GM10266 (cell line): Measurements from ENCODE around the gene RTTN.

Experiments
- DNase-seq: peaks from one replicate; pipeline ENCODE4 v3.0.0; 2012; ENCODE audit errors: extremely low spot score
- TF ChIP-seq, protein P1 (sequence below): IDR thresholded peaks from 2 replicates; pipeline ENCODE4 v1.5.1; 2012; ENCODE audit warnings: mild to moderate bottlenecking, low read depth; ENCODE audit not compliant: control insufficient read depth, insufficient read depth; ENCODE audit errors: missing control alignments

Gene RTTN

DNA sequence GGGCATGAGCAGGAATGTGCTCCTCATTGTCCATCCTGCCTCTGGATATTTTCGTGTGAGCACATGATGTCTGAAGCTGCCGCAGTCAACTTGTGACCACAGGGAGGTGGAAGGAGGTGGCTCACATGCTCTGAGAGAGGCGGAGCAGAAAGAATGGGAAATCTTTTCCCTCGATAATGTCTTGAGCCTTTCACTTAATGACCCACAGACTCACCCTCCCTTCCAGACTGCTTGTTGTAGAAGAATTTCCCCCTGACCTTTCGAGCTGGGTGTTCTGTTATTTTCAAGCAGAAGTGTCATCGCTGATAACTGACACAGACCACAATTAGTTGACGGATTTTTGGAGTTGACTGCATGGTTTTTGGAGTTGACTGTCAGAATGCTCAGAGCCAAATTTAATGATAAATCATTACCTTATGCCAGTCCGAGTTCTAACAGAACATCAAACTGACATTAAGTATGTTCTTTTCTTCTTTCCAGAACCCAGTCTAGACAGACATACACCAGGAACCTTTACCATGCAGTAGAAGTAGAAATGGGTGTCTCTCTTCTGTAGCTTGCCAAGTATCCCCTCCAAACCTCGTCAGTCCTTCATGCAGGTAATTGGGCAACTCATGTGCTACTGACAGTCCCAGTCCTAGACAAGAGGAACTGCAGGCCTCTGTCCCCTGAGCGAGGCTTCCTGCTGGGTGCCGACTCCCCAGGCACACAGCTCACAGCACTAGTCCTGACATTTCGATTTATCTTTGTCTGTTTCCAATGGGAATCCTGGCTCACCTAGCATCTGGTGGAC lies 29.4 kb upstream of the RTTN start:
- no peak for DNase-seq
- TF ChIP-seq, protein P1, sequence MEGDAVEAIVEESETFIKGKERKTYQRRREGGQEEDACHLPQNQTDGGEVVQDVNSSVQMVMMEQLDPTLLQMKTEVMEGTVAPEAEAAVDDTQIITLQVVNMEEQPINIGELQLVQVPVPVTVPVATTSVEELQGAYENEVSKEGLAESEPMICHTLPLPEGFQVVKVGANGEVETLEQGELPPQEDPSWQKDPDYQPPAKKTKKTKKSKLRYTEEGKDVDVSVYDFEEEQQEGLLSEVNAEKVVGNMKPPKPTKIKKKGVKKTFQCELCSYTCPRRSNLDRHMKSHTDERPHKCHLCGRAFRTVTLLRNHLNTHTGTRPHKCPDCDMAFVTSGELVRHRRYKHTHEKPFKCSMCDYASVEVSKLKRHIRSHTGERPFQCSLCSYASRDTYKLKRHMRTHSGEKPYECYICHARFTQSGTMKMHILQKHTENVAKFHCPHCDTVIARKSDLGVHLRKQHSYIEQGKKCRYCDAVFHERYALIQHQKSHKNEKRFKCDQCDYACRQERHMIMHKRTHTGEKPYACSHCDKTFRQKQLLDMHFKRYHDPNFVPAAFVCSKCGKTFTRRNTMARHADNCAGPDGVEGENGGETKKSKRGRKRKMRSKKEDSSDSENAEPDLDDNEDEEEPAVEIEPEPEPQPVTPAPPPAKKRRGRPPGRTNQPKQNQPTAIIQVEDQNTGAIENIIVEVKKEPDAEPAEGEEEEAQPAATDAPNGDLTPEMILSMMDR, result no peak

DNA sequence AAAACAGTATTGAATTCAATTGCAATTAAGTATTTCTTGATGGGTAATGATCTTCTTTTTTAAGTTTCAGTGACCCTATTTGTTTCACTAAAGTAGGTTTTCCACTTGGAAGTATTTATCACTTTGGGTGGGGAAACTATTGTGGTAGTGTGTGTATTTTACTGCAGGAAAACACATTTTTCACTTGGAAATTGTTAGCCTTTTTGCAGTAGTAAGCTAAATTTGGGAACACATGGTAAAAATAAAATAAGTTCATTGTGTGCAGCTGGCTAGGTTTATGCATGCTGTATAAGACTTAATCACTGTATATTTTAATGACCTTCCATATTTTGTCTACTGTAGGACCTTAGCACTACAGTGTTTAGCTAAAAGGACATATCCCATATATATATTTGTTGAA lies 28.5 kb upstream of the RTTN start:
- TF ChIP-seq, protein P1, result no peak
- DNase-seq, result no peak

DNA sequence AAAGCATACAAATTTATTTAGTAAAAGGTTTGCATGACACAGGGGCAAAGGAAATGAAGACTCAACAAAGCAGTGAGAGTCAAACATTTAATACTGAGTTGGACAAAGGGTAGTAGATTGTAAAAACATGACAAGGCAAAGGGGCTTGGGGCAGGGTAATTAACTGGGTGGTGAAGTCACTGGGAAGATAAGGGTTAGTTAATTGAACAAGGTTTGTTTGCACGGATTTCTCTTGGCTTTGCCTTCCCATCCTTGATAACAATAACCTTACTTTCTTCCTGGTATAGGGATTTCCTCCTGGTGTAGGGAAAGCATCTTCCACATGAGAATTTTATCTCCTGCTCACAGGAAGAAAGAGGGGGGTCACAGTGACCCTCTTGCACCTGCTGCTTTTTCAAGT lies 26.8 kb upstream of the RTTN start:
- TF ChIP-seq, protein P1, result no peak
- DNase-seq, result no peak

DNA sequence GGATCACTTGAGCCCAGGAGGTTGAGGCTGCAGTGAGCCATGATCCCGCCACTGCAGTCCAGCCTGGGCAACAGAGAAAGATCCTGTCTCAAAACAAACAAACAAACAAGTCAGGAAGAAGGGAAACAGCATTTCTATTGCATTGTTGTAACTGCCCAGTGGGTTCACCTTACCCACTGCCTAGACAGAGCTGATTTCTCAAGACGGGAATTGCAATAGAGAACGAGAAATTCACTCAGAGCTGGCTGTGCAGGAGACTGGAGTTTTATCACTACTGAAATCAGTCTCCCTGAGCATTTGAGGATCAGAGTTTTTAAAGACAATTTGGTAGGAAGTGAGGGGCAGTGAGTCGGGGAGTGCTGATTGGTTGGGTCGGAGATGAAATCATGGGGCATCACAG lies 24.2 kb upstream of the RTTN start:
- no peak for DNase-seq
- TF ChIP-seq, protein P1, result no peak

DNA sequence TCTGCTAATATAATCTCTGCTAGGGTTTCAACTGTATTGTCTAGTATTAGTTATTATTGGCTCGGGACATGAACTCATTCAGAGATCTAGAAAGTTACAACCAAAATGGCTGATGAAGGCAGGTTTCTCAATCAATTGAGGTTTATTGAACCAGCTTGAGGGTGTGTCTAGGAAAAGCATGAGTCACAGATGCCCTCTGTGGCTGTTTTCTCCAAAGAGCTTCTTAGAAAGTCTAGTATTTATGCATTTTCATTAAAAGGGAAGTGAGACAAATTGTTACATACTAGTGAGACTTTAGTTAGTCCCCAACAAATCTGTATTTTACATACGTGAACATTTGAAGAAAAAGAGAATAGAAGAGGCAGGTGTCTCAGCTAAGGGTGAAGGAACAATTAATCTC lies 23.0 kb upstream of the RTTN start:
- DNase-seq, result no peak
- TF ChIP-seq, protein P1, result no peak

DNA sequence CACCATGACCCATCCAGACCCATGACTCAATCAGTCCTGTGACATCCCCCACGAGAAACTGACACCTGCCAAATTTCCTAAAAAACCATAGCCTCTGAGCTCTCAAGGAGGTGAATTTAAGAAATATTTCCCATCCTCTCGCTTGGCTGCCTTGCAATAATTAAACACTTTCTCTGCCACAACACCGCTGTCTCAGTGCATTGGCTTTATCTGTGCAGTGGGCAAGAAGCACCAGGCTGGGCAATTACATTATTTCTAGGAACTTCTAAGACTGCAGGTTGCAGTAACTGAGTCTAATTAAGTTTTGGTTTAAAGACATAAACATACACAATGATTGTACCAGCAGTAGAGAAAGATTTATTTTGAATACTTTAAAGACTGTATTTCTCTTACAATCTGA lies 22.0 kb upstream of the RTTN start:
- DNase-seq, result no peak
- TF ChIP-seq, protein P1, result no peak

DNA sequence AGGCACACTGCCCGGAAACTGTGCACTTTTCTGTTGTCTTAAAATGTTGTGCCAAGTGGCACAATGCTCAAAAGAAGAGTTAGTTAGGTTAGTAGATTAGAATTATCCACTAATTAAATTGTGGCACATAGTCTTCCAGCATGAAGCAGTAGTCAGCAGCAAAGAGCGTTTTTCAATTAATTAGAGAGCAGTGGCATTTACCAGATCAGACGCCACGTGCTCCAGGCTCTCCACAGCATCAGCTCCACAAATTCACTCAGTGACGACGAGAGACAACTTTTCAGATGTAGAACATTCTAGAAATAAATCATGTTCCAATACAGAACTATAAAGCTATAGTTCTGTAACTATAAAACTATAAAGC lies 16.4 kb upstream of the RTTN start:
- no peak for DNase-seq
- TF ChIP-seq, protein P1, result no peak
